H1 (cell line): Measurements from ENCODE around the gene NDUFS7. TPM values are rescaled to one million over a fixed set of nuclear protein-coding genes. Genes with fewer than 3 reads are reported as not detected.

Experiments
- CTCF ChIA-PET: fragments of 300-600 bp; sonication (Branson Sonifier 250); formaldehyde crosslinking; loops from one replicate; lab custom pipeline; 2021; ENCODE audit not compliant: partially characterized antibody; lab: Charles Lee
- POLR2A ChIA-PET: fragments of 300-600 bp; sonication (Branson Sonifier 250); formaldehyde crosslinking; loops from one replicate; lab custom pipeline; 2021; ENCODE audit warnings: inconsistent platforms; ENCODE audit not compliant: partially characterized antibody; lab: Charles Lee
- DNase-seq, 2 experiments: peaks; one replicate each; pipeline versions ENCODE4 v3.0.0 to v3.0.0-alpha.2; 2010 to 2022; ENCODE audit warnings: low spot score in 2 of 2, low read depth in 1 of 2, mixed read lengths in 1 of 2
- FAIRE-seq: peaks from 2 replicates; lab custom pipeline; 2011; peaks lifted over from hg19 to GRCh38; lab: Jason Lieb, UNC
- H2AFZ ChIP-seq: 2 replicates; pipeline ENCODE4 v1.8.1; 2012; ENCODE audit warnings: low read length, inconsistent platforms
- H2AK5ac ChIP-seq: 2 replicates; pipeline ENCODE4 v1.6.1; 2013; ENCODE audit warnings: low read depth, low read length
- H2BK120ac ChIP-seq: replicated peaks from 2 replicates; pipeline ENCODE3; 2013; ENCODE audit warnings: low read depth, low read length, inconsistent platforms
- H2BK12ac ChIP-seq: 2 replicates; pipeline ENCODE4 v1.6.1; 2013; ENCODE audit warnings: low read depth, low read length
- H2BK15ac ChIP-seq: 2 replicates; pipeline ENCODE4 v1.6.1; 2013; ENCODE audit warnings: low read length
- H2BK20ac ChIP-seq: 2 replicates; pipeline ENCODE4 v1.6.1; 2013; ENCODE audit warnings: low read length
- H2BK5ac ChIP-seq: 2 replicates; pipeline ENCODE4 v1.6.1; 2013; ENCODE audit warnings: low read depth, low read length
- H3K14ac ChIP-seq: 2 replicates; pipeline ENCODE4 v1.6.1; 2013; ENCODE audit warnings: inconsistent platforms; ENCODE audit not compliant: insufficient read length
- H3K18ac ChIP-seq: 2 replicates; pipeline ENCODE4 v1.6.1; 2013; ENCODE audit warnings: low read length; ENCODE audit errors: extremely low read depth
- H3K23ac ChIP-seq: 2 replicates; pipeline ENCODE4 v1.6.1; 2013; ENCODE audit warnings: inconsistent platforms; ENCODE audit not compliant: insufficient read length
- H3K23me2 ChIP-seq: 2 replicates; pipeline ENCODE4 v1.6.1; 2013; ENCODE audit warnings: low read depth, low read length
- H3K27ac ChIP-seq: 2 replicates; pipeline ENCODE4 v1.6.1; 2011; ENCODE audit warnings: low read depth, low read length, inconsistent platforms
- H3K27me3 ChIP-seq, 4 experiments: replicated peaks in 1 of 4; 1 replicate in 1 of 4; 2 replicates in 3 of 4; pipeline versions ENCODE4 v1.6.1 to v1.8.1; 2011 to 2013; ENCODE audit warnings: low read length in 3 of 4, mild to moderate bottlenecking in 3 of 4, inconsistent platforms in 2 of 4, mixed read lengths in 2 of 4, moderate library complexity in 1 of 4; ENCODE audit not compliant: control insufficient read depth in 3 of 4, insufficient read depth in 3 of 4; ENCODE audit errors: extremely low read depth in 1 of 4
- H3K36me3 ChIP-seq, 4 experiments: 2 replicates each; pipeline versions ENCODE4 v1.6.1 to v1.8.1; 2011 to 2013; ENCODE audit warnings: mild to moderate bottlenecking in 4 of 4, low read length in 3 of 4, moderate library complexity in 2 of 4, control low read depth in 1 of 4, inconsistent platforms in 1 of 4; ENCODE audit not compliant: insufficient read depth in 4 of 4, control insufficient read depth in 2 of 4
- H3K4ac ChIP-seq: replicated peaks from 2 replicates; pipeline ENCODE3; 2013; ENCODE audit warnings: low read length, low read depth, mixed read lengths, inconsistent platforms; ENCODE audit not compliant: insufficient read length
- H3K4me1 ChIP-seq, 4 experiments: replicated peaks in 1 of 4; 1 replicate in 1 of 4; 2 replicates in 3 of 4; pipeline versions ENCODE4 v1.6.1 to v1.8.1; 2011 to 2013; ENCODE audit warnings: low read length in 3 of 4, inconsistent platforms in 2 of 4, mixed read lengths in 1 of 4; ENCODE audit not compliant: insufficient read depth in 4 of 4, control insufficient read depth in 3 of 4
- H3K4me2 ChIP-seq, 2 experiments: 2 replicates each; pipeline versions ENCODE4 v1.6.1 to v1.8.1; 2011 to 2013; ENCODE audit warnings: low read depth in 2 of 2, low read length in 2 of 2, control low read depth in 1 of 2, inconsistent platforms in 1 of 2, mild to moderate bottlenecking in 1 of 2; ENCODE audit not compliant: insufficient read depth in 1 of 2
- H3K4me3 ChIP-seq, 4 experiments: fragments of 200-600, 300-600 bp in 1 of 4; sonication (generic), shearing (Covaris generic), sonication (Bioruptor Twin) in 1 of 4; 2 replicates each; pipeline versions ENCODE4 v1.5.1 to v1.8.1; 2011 to 2016; ENCODE audit warnings: low read length in 4 of 4, low read depth in 3 of 4, control low read depth in 2 of 4, inconsistent platforms in 2 of 4, mild to moderate bottlenecking in 2 of 4, mixed read lengths in 1 of 4, moderate library complexity in 1 of 4; ENCODE audit not compliant: insufficient read depth in 2 of 4; ENCODE audit errors: extremely low read depth in 1 of 4
- H3K56ac ChIP-seq: replicated peaks from 2 replicates; pipeline ENCODE3; 2013; ENCODE audit warnings: low read depth, mild to moderate bottlenecking, mixed read lengths, low read length, inconsistent platforms; ENCODE audit not compliant: insufficient read length
- H3K79me1 ChIP-seq: 2 replicates; pipeline ENCODE4 v1.6.1; 2013; ENCODE audit warnings: low read depth, low read length, control low read depth
- H3K79me2 ChIP-seq, 2 experiments: 2 replicates each; pipeline versions ENCODE4 v1.6.1 to v1.8.1; 2012 to 2013; ENCODE audit warnings: low read length in 2 of 2, mild to moderate bottlenecking in 2 of 2, inconsistent platforms in 1 of 2; ENCODE audit not compliant: insufficient read depth in 2 of 2, control insufficient read depth in 1 of 2
- H3K9ac ChIP-seq, 4 experiments: replicated peaks in 1 of 4; 1 replicate in 1 of 4; 2 replicates in 3 of 4; pipeline versions ENCODE4 v1.6.1 to v1.8.1; 2011 to 2013; ENCODE audit warnings: low read depth in 3 of 4, low read length in 3 of 4, control low read depth in 2 of 4, mild to moderate bottlenecking in 2 of 4, moderate library complexity in 2 of 4, inconsistent platforms in 1 of 4; ENCODE audit errors: extremely low read depth in 1 of 4
- H3K9me3 ChIP-seq, 2 experiments: 2 replicates each; pipeline versions ENCODE4 v1.6.1 to v1.8.1; 2012 to 2013; ENCODE audit warnings: mild to moderate bottlenecking in 2 of 2, moderate library complexity in 2 of 2, control low read depth in 1 of 2, inconsistent platforms in 1 of 2, low read depth in 1 of 2, low read length in 1 of 2, mixed read lengths in 1 of 2; ENCODE audit not compliant: insufficient read depth in 2 of 2
- H4K20me1 ChIP-seq, 2 experiments: replicated peaks in 1 of 2; 2 replicates each; pipeline versions ENCODE3 to v1.8.1; 2011 to 2013; ENCODE audit warnings: inconsistent platforms in 2 of 2, low read length in 2 of 2, mild to moderate bottlenecking in 1 of 2; ENCODE audit not compliant: insufficient read depth in 2 of 2, control insufficient read depth in 1 of 2
- H4K5ac ChIP-seq: 2 replicates; pipeline ENCODE4 v1.6.1; 2013; ENCODE audit warnings: low read length, low read depth, mixed read lengths, inconsistent platforms; ENCODE audit not compliant: insufficient read length
- H4K8ac ChIP-seq: 2 replicates; pipeline ENCODE4 v1.8.0; 2013; ENCODE audit warnings: mild to moderate bottlenecking, moderate library complexity, low read length, inconsistent platforms; ENCODE audit not compliant: insufficient read depth; ENCODE audit errors: extremely low read depth
- H4K91ac ChIP-seq: replicated peaks from 2 replicates; pipeline ENCODE3; 2013; ENCODE audit warnings: low read length, mixed read lengths, inconsistent platforms; ENCODE audit not compliant: insufficient read length
- CTBP2 ChIP-seq: IDR thresholded peaks from 2 replicates; pipeline ENCODE4 v1.7.0; 2011; ENCODE audit warnings: borderline replicate concordance, mild to moderate bottlenecking, moderate library complexity, mixed read lengths, low read length; ENCODE audit not compliant: insufficient read depth, insufficient read length
- JUN ChIP-seq: IDR thresholded peaks from 2 replicates; pipeline ENCODE4 v1.6.1; 2011; ENCODE audit warnings: low read depth, mild to moderate bottlenecking, improper control_type of control experiment, low read length
- TBP ChIP-seq: IDR thresholded peaks from 2 replicates; pipeline ENCODE4 v1.6.1; 2011; ENCODE audit warnings: low read depth, low read length, improper control_type of control experiment
- TCF12 ChIP-seq: IDR thresholded peaks from 2 replicates; pipeline ENCODE4 v1.6.1; 2011; ENCODE audit warnings: low read depth, mild to moderate bottlenecking, low read length
- WGBS, 2 experiments: shearing (Covaris generic) in 1 of 2; methylation state at CpG; one replicate each; pipeline versions ENCODE4 v1.1.6 to v1.1.7; 2013 to 2015; ENCODE audit warnings: low lambda C conversion rate in 2 of 2, mixed read lengths in 2 of 2, inconsistent platforms in 1 of 2, low coverage in 1 of 2, missing lambda C conversion rate in 1 of 2; ENCODE audit not compliant: insufficient replicate concordance in 2 of 2, insufficient coverage in 1 of 2, insufficient read length in 1 of 2; ENCODE audit errors: extremely low coverage in 1 of 2, missing lambda C conversion rate in 1 of 2; 5-methylcytosine and 5-hydroxymethylcytosine counted together
- polyA plus RNA-seq, 7 experiments: library from polyadenylated mRNA; depleted of rRNA in 3 of 7; stranded (reverse) in 5 of 7; unstranded in 2 of 7; fragments of >200 nt in 5 of 7; fragments of 200-250 nt in 2 of 7; gene quantifications; 1 replicate in 5 of 7; 2 replicates in 1 of 7; 4 replicates in 1 of 7; pipeline versions ENCODE4 v1.2.1 to v1.2.3, GENCODE V29; 2011 to 2013; ENCODE audit warnings: missing spikeins in 2 of 7, mixed read lengths in 2 of 7
- total RNA-seq: library from RNA; stranded (reverse); fragmentation: NEBNext Ultra II Directional; extraction: Animal tissue kit (Norgen Biotek cat#: 25700); gene quantifications from 2 replicates; pipeline ENCODE4 v1.2.1, GENCODE V29; 2021

NDUFS7 gene
- total and polyA plus RNA-seq, 2 of the 8 experiments (the other 6 are each of a cell fraction or from before 2014, with no cell fraction given): 78.1 to 309 TPM

DNA sequence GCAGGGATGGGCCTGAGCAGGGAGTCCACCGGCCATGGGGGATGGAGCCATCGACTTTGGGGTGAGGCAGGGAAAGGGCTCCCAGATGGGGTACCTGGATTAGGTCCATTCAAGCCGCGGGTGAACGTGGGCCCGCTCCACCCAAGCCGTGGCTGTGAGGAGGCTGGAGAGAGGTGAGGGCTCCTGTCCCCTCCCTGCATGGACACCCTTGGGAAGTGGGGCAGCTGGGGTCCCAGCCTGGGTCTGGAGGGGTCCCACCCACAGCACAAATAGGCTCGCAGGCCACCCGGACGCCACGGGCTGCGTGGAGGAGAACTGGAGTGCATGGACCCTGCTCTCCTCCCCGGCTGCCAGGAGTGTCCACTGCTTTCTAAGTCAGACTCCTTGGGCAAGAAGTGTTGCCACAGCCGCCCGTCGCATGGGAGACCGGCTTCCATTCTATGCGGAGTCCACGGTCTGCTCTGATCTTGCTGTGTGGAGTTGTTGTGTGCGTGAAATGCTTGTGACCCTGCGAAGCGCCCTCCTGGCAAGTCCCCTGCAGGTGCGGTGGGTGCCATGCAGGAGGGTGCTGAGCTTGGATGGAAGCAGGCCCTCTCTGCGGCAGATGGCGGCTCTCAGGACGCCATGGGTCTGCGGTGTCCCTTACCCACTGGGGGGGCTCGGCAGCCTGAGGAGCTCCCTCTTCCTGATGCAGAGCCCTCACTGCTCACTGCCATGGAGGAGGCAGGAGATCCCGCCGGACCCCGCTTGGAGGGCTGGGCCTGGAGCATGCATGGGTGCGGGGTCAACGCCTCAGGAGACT, 25.7 kb downstream of the NDUFS7 start:
- H3K4ac ChIP-seq: peak overlapping the region; percentile 6
- CTCF ChIA-PET: interaction anchor here (1.2 to 1.9 kb wide), 2 partner anchors 28 to 36 kb away, joined by 4 read pairs; no protein-coding TSS in a partner anchor
- peak overlapping the region; percentile 69 to 85 (median 84); a peak in 7 of 8 replicates for H3K4me3 ChIP-seq

More for the DNA sequence above, 25.7 kb downstream of the NDUFS7 start:
- no peak overlapping the region for H2BK12ac ChIP-seq
- peaks cover 49 to 53% of the 10 kb centered on the region in 2 experiments for H4K20me1 ChIP-seq
- H2AK5ac ChIP-seq: no peak overlapping the region
- H2BK20ac ChIP-seq: no peak overlapping the region
- H3K27me3 ChIP-seq: no peaks in the 10 kb centered on the region
- DNase-seq (no peak), FAIRE-seq (no peak)
- WGBS, 2 experiments: 88% methylated on average over 33 of the region's 33 CpGs; no CpG with 5 or more reads in 1 of the 2 experiments
- H4K5ac ChIP-seq: no peak overlapping the region
- H2BK5ac ChIP-seq: peak overlapping the region; percentile 48
- H3K4me1 ChIP-seq: peaks cover 2 to 20% (median 18%) of the 10 kb centered on the region in 4 experiments; a peak in 6 of 7 replicates
- TF ChIP-seq TBP: no peak
- TF ChIP-seq JUN: no peak
- no peak for TF ChIP-seq TCF12
- TF ChIP-seq CTBP2: no peak
- H3K9me3 ChIP-seq: no peaks in the 10 kb centered on the region
- H3K27ac ChIP-seq: peak overlapping the region; percentile 66
- peaks cover 0 to 4% (median 1%) of the 10 kb centered on the region in 4 experiments; a peak in 5 of 8 replicates for H3K36me3 ChIP-seq
- peak overlapping the region; percentile 85 to 87 for H3K4me2 ChIP-seq
- no peak overlapping the region for H2AFZ ChIP-seq
- H3K9ac ChIP-seq: peak overlapping the region in 3 of 4 experiments; percentile 53 to 76 (median 72); a peak in 6 of 7 replicates
- H2BK120ac ChIP-seq: no peak overlapping the region
- peak overlapping the region; percentile 60; the same call in 1 of the 2 replicates for H3K18ac ChIP-seq
- peaks cover 11% of the 10 kb centered on the region for H3K79me1 ChIP-seq
- no peak overlapping the region for H3K23ac ChIP-seq
- no peak overlapping the region for H2BK15ac ChIP-seq
- peaks cover 53 to 66% of the 10 kb centered on the region in 2 experiments for H3K79me2 ChIP-seq
- H3K56ac ChIP-seq: peak overlapping the region; percentile 9
- H3K14ac ChIP-seq: no peak overlapping the region
- peak overlapping the region; percentile 61 for H4K91ac ChIP-seq
- peaks cover 10% of the 10 kb centered on the region; the same call in 1 of the 2 replicates for H3K23me2 ChIP-seq
- POLR2A ChIA-PET: interaction anchor here (0.8 to 2.6 kb wide), 13 partner anchors 8 to 141 kb away, joined by 3 to 7 read pairs (median 4); partner anchors contain the start of gene CIRBP
- H4K8ac ChIP-seq: peak overlapping the region; percentile 28
